Measurements from ENCODE around the gene MYB.

The MYB gene

GRCh38 chr6:135268263-135268662 is 87.2 kb downstream of the MYB start:
- Mint-ChIP-seq H3K4me3 (no peak overlapping the region), H3K4me1 (ENCODE audit: low read depth) (peaks cover 3% of the 10 kb centered on the region), H3K36me3 (ENCODE audit: low read depth) (no peaks in the 10 kb centered on the region), H3K27ac (no peak overlapping the region), H3K27me3 (ENCODE audit: low read depth) (no peaks in the 10 kb centered on the region), H3K9me3 (no peaks in the 10 kb centered on the region)
- DNase-seq (ENCODE audit: low spot score), result no peak

GRCh38 chr6:135268740-135269139 is 87.6 kb downstream of the MYB start:
- H3K27ac Mint-ChIP-seq, result no peak overlapping the region

More at GRCh38 chr6:135268740-135269139, 87.6 kb downstream of the MYB start:
- no peak overlapping the region for H3K4me3 Mint-ChIP-seq
- H3K27me3 Mint-ChIP-seq (ENCODE audit: low read depth), result no peaks in the 10 kb centered on the region
- peaks cover 3% of the 10 kb centered on the region for H3K4me1 Mint-ChIP-seq (ENCODE audit: low read depth)
- H3K9me3 Mint-ChIP-seq, result no peaks in the 10 kb centered on the region
- DNase-seq (ENCODE audit: low spot score), result no peak
- no peaks in the 10 kb centered on the region for H3K36me3 Mint-ChIP-seq (ENCODE audit: low read depth)

Measured in T-helper 2 cell treated with Interferon-gamma antibody and Interleukin-4, amounts not matched to agents 5 μg/mL and 100 μg/mL, for 36 hours (primary cell).